ENCODE results near the gene HSPA1A. TPM values are rescaled to one million over a fixed set of nuclear protein-coding genes. Genes with fewer than 3 reads are reported as not detected.

Gene HSPA1A
- total RNA-seq, result 100 to 1,000 TPM; 100 to 210 (median 165) TPM

DNA sequence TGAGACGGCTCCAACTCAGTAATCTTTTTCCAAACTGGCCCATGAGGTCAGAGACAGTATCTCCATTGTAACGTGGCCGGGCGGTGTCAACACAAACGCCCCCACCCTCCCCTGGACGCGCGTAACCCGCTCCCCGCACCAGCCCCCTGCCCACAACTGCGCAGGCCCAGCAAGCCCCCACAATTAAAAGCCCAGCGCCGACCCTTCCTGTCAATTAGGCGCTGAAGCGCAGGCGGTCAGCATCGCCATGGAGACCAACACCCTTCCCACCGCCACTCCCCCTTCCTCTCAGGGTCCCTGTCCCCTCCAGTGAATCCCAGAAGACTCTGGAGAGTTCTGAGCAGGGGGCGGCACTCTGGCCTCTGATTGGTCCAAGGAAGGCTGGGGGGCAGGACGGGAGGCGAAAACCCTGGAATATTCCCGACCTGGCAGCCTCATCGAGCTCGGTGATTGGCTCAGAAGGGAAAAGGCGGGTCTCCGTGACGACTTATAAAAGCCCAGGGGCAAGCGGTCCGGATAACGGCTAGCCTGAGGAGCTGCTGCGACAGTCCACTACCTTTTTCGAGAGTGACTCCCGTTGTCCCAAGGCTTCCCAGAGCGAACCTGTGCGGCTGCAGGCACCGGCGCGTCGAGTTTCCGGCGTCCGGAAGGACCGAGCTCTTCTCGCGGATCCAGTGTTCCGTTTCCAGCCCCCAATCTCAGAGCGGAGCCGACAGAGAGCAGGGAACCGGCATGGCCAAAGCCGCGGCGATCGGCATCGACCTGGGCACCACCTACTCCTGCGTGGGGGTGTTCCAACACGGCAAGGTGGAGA lies at the start of gene HSPA1A, which contains the start of gene HSPA1L:
Gene HSPA1A, plus strand, starts transcription at position 519 of the 814 bp plus-strand sequence. Its CDS starts 214 bp downstream, at position 733.
Gene HSPA1L, minus strand, starts transcription at position 259 of the 814 bp plus-strand sequence. CDS start 3,311 bp downstream, outside the sequence.
- no peak for TF ChIP-seq CTCF (IDR thresholded peaks at IDR 0.05; ENCODE audit: low read depth)

GRCh38 chr6:31765559-31765909 lies 49.8 kb upstream of the HSPA1A start:
- no peak for TF ChIP-seq CTCF (IDR thresholded peaks at IDR 0.05; ENCODE audit: low read depth)

GRCh38 chr6:31765910-31766794 lies 49.2 kb upstream of the HSPA1A start:
- TF ChIP-seq CTCF (IDR thresholded peaks at IDR 0.05; ENCODE audit: low read depth), result no peak

GRCh38 chr6:31767096-31767645 lies 48.2 kb upstream of the HSPA1A start:
- TF ChIP-seq CTCF (IDR thresholded peaks at IDR 0.05; ENCODE audit: low read depth), result no peak

- TF ChIP-seq CTCF (IDR thresholded peaks at IDR 0.05; ENCODE audit: low read depth), result no peak
Measured at GRCh38 chr6:31768363-31769257, 46.7 kb upstream of the HSPA1A start.

DNA sequence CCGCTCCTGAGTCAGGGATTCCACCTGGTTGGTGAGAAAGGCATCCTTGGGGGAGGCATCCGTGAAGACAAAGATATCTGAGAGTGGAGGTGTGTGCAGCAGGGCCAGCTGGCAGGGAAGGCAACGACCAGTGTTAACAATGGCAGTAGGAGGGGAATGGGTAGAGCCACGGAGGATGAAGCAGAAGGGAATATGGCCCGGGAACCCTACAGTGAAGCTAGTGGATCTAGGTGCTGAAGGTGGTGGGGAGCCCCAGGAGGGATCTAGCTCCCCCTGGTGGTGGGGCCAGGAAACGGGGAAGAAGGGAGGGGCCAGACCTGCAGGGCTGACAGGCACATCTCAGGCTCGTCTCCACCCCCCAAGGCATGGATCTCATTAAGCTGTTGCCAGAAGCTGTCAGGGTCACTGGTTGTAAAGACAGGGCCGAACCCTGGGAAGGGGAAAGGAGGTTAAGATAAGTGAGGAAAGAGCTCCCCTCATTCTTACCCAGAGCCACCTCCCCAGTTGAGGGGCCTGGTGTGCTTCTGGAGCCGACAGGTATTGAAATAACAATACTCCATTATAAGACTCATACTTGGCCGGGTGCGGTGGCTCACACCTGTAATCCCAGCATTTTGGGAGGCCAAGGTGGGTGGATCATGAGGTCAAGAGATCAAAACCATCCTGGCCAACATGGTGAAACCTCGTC lies 45.5 kb upstream of the HSPA1A start:
- no peak for TF ChIP-seq CTCF (IDR thresholded peaks at IDR 0.05; ENCODE audit: low read depth)

Data from subcutaneous adipose tissue (tissue), 4 donors.